Small intestine (tissue), 7 donors: ENCODE results near the gene RUFY1. TPM values are rescaled to one million over a fixed set of nuclear protein-coding genes. Genes with fewer than 3 reads are reported as not detected.

ENCODE experiments used
- DNase-seq, 2 donors: peaks; one replicate each; pipeline versions ENCODE4 v3.0.0 to v3.0.0-alpha.2; 2013
- FAIRE-seq: peaks from 2 replicates; lab custom pipeline; 2012; peaks lifted over from hg19 to GRCh38; lab: Jason Lieb, UNC
- H3K27ac ChIP-seq, 3 donors: one replicate each; pipeline ENCODE4 v1.5.1; 2013; ENCODE audit warnings: low read length in 2 of 3, mild to moderate bottlenecking in 2 of 3, control low read depth in 1 of 3, inconsistent platforms in 1 of 3, low read depth in 1 of 3, moderate library complexity in 1 of 3
- H3K27me3 ChIP-seq, 3 donors: one replicate each; pipeline ENCODE4 v1.6.1; 2013; ENCODE audit warnings: low read length in 3 of 3, inconsistent platforms in 1 of 3; ENCODE audit not compliant: control insufficient read depth in 3 of 3, insufficient read depth in 3 of 3
- H3K36me3 ChIP-seq, 3 donors: one replicate each; pipeline ENCODE4 v1.6.1; 2013; ENCODE audit warnings: low read length in 3 of 3, inconsistent platforms in 1 of 3, low read depth in 1 of 3, mild to moderate bottlenecking in 1 of 3, moderate library complexity in 1 of 3; ENCODE audit not compliant: control insufficient read depth in 3 of 3, insufficient read depth in 2 of 3
- H3K4me1 ChIP-seq, 3 donors: one replicate each; pipeline ENCODE4 v1.6.1; 2013; ENCODE audit warnings: low read length in 2 of 3, inconsistent platforms in 1 of 3, low read depth in 1 of 3, mild to moderate bottlenecking in 1 of 3, moderate library complexity in 1 of 3; ENCODE audit not compliant: control insufficient read depth in 3 of 3, insufficient read depth in 2 of 3
- H3K4me3 ChIP-seq, 3 donors: one replicate each; pipeline ENCODE4 v1.5.1; 2013; ENCODE audit warnings: low read length in 3 of 3, control low read depth in 1 of 3, inconsistent platforms in 1 of 3, low read depth in 1 of 3, mild to moderate bottlenecking in 1 of 3, moderate library complexity in 1 of 3
- H3K9me3 ChIP-seq, 2 donors: one replicate each; pipeline ENCODE4 v1.6.1; 2013; ENCODE audit warnings: low read depth in 1 of 2, low read length in 1 of 2; ENCODE audit not compliant: control insufficient read depth in 2 of 2, insufficient read depth in 1 of 2
- WGBS, 3 donors: extraction: QIAGEN DNeasy Blood & Tissue Kit; methylation state at CpG; one replicate each; pipeline ENCODE4 v1.1.7; 2013; 5-methylcytosine and 5-hydroxymethylcytosine counted together
- polyA plus RNA-seq, 4 donors: library from polyadenylated mRNA; stranded (reverse) in 3 of 4; unstranded in 1 of 4; fragments of 200-250 nt in 3 of 4; fragments of 120-200 nt in 1 of 4; gene quantifications; one replicate each; pipeline versions ENCODE4 v1.2.1 to v1.2.3, GENCODE V29; 2013
- donor health status: healthy with polysubstance abuse.
- donor health status: control.
- donor health status: control.
- donor health status: Bipolar disorder and iron deficiency.
- donor health status: healthy.

Gene RUFY1
- polyA plus RNA-seq, 4 donors, result 28.8 to 43.4 (median 33.2) TPM

GRCh38 chr5:179577286-179577960 lies 27.1 kb downstream of the RUFY1 start:
- Histone ChIP-seq H3K27me3 (no peaks in the 10 kb centered on the region), H3K27ac (no peak overlapping the region), H3K4me1 (no peaks in the 10 kb centered on the region), H3K36me3 (peaks cover 0 to 50% (median 10%) of the 10 kb centered on the region in 3 donors), H3K9me3 (no peaks in the 10 kb centered on the region), H3K4me3 (no peak overlapping the region)
- 97% methylated on average over 41 to 42 of the region's 42 CpGs for WGBS, 3 donors
- DNase-seq, result no peak
- FAIRE-seq, result no peak

DNA sequence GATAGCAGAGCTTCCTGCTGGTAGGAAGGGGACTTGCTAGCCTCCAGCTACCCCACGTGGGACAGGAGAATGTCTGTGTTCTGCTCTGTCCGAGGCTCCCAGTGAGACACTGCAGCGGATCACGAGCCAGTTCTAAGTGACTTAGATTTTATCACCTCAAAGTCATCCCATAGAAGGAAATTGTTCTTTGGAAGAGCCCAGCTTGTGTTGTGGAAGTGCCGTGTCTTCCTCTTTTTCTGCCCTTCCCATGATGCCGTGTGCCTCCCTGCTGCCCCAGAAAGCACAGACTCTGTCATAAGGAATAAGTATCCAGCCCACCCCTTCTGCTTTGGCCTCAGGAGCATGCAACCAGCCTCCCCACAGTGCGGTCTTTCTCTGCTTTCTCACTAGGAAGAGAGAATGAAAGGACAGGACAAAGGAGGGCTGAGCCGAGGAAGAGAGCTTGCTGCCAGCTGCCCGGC lies 35.6 kb downstream of the RUFY1 start:
- Histone ChIP-seq H3K27ac (peak overlapping the region in 1 of 3 donors; percentile 46), H3K9me3 (no peaks in the 10 kb centered on the region), H3K4me1 (no peaks in the 10 kb centered on the region), H3K27me3 (no peaks in the 10 kb centered on the region), H3K4me3 (no peak overlapping the region), H3K36me3 (peaks cover 9 to 57% (median 14%) of the 10 kb centered on the region in 3 donors)
- DNase-seq (no peak), FAIRE-seq (no peak)
- WGBS, 3 donors, result 72 to 90% (median 81%) methylated on average over 9 of the region's 9 CpGs

GRCh38 chr5:179588166-179588565 lies 37.8 kb downstream of the RUFY1 start:
- FAIRE-seq, result no peak
- Histone ChIP-seq H3K9me3 (no peaks in the 10 kb centered on the region), H3K4me3 (no peak overlapping the region), H3K4me1 (no peaks in the 10 kb centered on the region), H3K36me3 (peaks cover 12 to 49% (median 17%) of the 10 kb centered on the region in 3 donors), H3K27me3 (no peaks in the 10 kb centered on the region), H3K27ac (no peak overlapping the region)
- 88 to 96% (median 94%) methylated on average over 3 of the region's 3 CpGs for WGBS, 3 donors
- DNase-seq, result no peak

DNA sequence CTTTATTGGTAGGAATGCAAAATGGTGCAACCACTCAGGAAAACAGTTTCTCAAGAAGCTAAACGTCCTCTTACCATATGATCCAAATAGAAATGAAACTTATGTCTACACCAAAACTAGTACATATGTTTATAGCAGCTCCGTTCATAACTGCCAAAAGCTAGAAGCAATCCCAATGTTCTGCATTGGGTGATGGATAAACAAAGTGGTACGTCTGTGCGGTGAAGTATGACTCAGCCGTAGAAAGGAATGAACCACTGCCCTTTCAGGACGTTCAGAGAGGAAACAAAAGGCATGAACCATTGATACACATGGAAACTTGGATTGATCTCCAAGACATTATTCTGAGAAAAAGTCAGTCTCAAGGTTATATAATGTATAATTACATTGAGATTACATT lies 45.6 kb downstream of the RUFY1 start:
- Histone ChIP-seq H3K4me1 (no peaks in the 10 kb centered on the region), H3K36me3 (peaks cover 28 to 73% (median 35%) of the 10 kb centered on the region in 3 donors), H3K27me3 (no peaks in the 10 kb centered on the region), H3K4me3 (no peak overlapping the region), H3K9me3 (no peaks in the 10 kb centered on the region), H3K27ac (no peak overlapping the region)
- no peak for DNase-seq
- 69 to 77% (median 73%) methylated on average over 6 of the region's 6 CpGs for WGBS, 3 donors
- FAIRE-seq, result no peak

DNA sequence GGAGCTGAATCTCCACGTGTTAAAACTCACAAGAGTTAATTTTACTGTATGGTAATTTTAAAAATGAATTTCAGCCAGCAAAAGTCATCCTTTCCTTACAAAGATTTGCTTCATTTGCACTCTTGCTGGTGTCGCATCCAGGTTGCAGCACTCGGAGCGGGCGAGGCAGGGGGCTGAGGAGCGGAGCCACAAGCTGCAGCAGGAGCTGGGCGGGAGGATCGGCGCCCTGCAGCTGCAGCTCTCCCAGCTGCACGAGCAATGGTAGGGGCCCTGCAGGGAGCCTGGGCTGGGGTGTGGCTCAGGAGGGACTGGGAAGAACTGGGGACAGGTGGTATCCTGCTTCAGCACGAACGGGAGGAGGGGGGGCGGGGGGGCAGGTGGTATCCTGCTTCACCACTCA lies 46.1 kb downstream of the RUFY1 start:
- Histone ChIP-seq H3K4me3 (no peak overlapping the region), H3K27ac (no peak overlapping the region), H3K36me3 (peaks cover 28 to 77% (median 35%) of the 10 kb centered on the region in 3 donors), H3K27me3 (no peaks in the 10 kb centered on the region), H3K9me3 (no peaks in the 10 kb centered on the region), H3K4me1 (no peaks in the 10 kb centered on the region)
- WGBS, 3 donors, result 87 to 92% (median 90%) methylated on average over 13 of the region's 13 CpGs
- DNase-seq, result no peak
- FAIRE-seq, result no peak

DNA sequence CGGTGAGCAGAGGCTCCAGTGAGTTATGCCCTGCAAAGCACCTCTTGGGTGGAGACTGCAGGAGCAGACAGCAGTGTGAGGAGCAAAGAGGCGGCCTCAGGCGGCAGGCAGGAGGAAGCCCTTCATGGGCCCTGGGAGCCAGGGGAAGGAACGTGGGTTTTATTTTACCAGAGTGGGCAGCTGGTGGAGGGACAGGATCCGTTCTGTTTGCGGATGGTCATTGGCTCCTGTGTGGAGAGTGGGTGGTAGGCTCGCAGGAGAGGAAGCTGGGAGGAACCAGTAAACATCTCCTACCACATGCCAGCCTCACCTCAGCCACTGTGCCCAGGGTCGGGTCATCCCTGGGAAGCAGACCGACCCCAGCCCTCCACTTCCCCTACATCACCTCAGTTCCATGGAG lies 48.7 kb downstream of the RUFY1 start:
- no peaks in the 10 kb centered on the region for H3K9me3 ChIP-seq
- no peaks in the 10 kb centered on the region for H3K27me3 ChIP-seq
- 82 to 93% (median 88%) methylated on average over 8 to 9 of the region's 9 CpGs for WGBS, 3 donors
- H3K4me1 ChIP-seq, result no peaks in the 10 kb centered on the region
- no peak overlapping the region for H3K27ac ChIP-seq
- H3K36me3 ChIP-seq, result peaks cover 30 to 79% (median 32%) of the 10 kb centered on the region in 3 donors
- FAIRE-seq (no peak), DNase-seq (no peak)
- no peak overlapping the region for H3K4me3 ChIP-seq

DNA sequence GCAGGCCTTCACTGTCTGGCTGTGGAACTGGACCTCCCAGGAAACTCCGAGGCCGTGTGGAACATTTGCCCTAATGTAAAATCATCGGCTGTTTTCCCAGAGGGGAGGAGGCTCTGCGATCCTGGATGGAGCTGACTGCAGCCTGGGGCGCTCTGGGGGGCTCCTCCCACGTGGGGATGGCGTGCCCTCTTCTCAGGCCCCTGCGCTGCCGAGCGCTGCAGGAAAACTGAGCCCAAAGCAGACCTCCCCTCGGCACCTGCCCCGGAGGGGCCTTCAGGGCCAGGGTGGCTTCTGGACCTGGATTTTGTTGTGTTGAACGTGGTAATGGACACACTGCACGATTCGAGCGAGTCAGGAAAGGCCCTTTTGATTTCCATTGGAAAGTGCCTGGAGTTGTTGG lies 49.2 kb downstream of the RUFY1 start:
- WGBS, 3 donors, result 91 to 95% (median 92%) methylated on average over 16 of the region's 16 CpGs
- H3K4me3 ChIP-seq, result no peak overlapping the region
- H3K9me3 ChIP-seq, result no peaks in the 10 kb centered on the region
- peaks cover 29 to 81% (median 30%) of the 10 kb centered on the region in 3 donors for H3K36me3 ChIP-seq
- no peak overlapping the region for H3K27ac ChIP-seq
- H3K4me1 ChIP-seq, result no peaks in the 10 kb centered on the region
- FAIRE-seq, result no peak
- no peak for DNase-seq
- no peaks in the 10 kb centered on the region for H3K27me3 ChIP-seq

- peaks cover 26 to 80% (median 27%) of the 10 kb centered on the region in 3 donors for H3K36me3 ChIP-seq
- H3K4me1 ChIP-seq, result no peaks in the 10 kb centered on the region
- no peak overlapping the region for H3K4me3 ChIP-seq
- H3K27me3 ChIP-seq, result no peaks in the 10 kb centered on the region
- 83 to 93% (median 93%) methylated on average over 9 of the region's 9 CpGs for WGBS, 3 donors
- FAIRE-seq, result no peak
- H3K9me3 ChIP-seq, result no peaks in the 10 kb centered on the region
- no peak for DNase-seq
- no peak overlapping the region for H3K27ac ChIP-seq
These were observed 49.6 kb downstream of the RUFY1 start for GRCh38 chr5:179599973-179600372.
